ENCODE measurements around the gene LONP1.
"Not testable (repeated sequence)": the region's sequence is repeated elsewhere in the genome, so short reads cannot be mapped to it uniquely, and the experiment has no call there.

Gene LONP1

GRCh38 chr19:5719961-5720790, at the start of gene LONP1, which contains the start of gene CATSPERD:
Gene LONP1 (minus strand): TSS chr19:5720146. CDS start chr19:5720132, 14 bp downstream.
Gene CATSPERD (plus strand): TSS chr19:5720637. CDS start chr19:5720738, 101 bp downstream.
- H3K27ac ChIP-seq (ENCODE audit: low read depth, low read length), result peak within 1 kb of the TSS; percentile 72
- H3K9me3 ChIP-seq (ENCODE audit: control insufficient read depth in 1 of 2, low read length in 2 of 2), result no peaks in the 10 kb centered on the region
- peaks cover 18 to 19% of the 10 kb centered on the region in 2 donors for H3K4me1 ChIP-seq (ENCODE audit: control insufficient read depth in 1 of 2, insufficient read depth in 2 of 2, low read length in 2 of 2)
- no peaks in the 10 kb centered on the region for H3K27me3 ChIP-seq (ENCODE audit: control insufficient read depth in 1 of 2, insufficient read depth in 2 of 2, low read length in 2 of 2)
- H3K9ac ChIP-seq (ENCODE audit: low read depth in 1 of 2, low read length in 2 of 2), result peak within 1 kb of the TSS; percentile 68 to 82
- H3K4me3 ChIP-seq (ENCODE audit: low read depth in 1 of 2, low read length in 2 of 2), result peak within 1 kb of the TSS; percentile 69 to 91
- no peaks in the 10 kb centered on the region for H3K36me3 ChIP-seq (ENCODE audit: control insufficient read depth in 1 of 2, insufficient read depth in 2 of 2, low read length in 2 of 2)

GRCh38 chr19:5767949-5768348, 48.0 kb upstream of the LONP1 start:
- no peaks in the 10 kb centered on the region for H3K4me1 ChIP-seq (ENCODE audit: control insufficient read depth in 1 of 2, insufficient read depth in 2 of 2, low read length in 2 of 2)
- no peaks in the 10 kb centered on the region for H3K36me3 ChIP-seq (ENCODE audit: control insufficient read depth in 1 of 2, insufficient read depth in 2 of 2, low read length in 2 of 2)
- no peaks in the 10 kb centered on the region for H3K27me3 ChIP-seq (ENCODE audit: control insufficient read depth in 1 of 2, insufficient read depth in 2 of 2, low read length in 2 of 2)
- no peak overlapping the region for H3K4me3 ChIP-seq (ENCODE audit: low read depth in 1 of 2, low read length in 2 of 2)
- H3K9me3 ChIP-seq (ENCODE audit: control insufficient read depth in 1 of 2, low read length in 2 of 2), result no peaks in the 10 kb centered on the region
- no peak overlapping the region for H3K27ac ChIP-seq (ENCODE audit: low read depth, low read length)
- H3K9ac ChIP-seq (ENCODE audit: low read depth in 1 of 2, low read length in 2 of 2), result no peak overlapping the region

- no peak overlapping the region for H3K27ac ChIP-seq (ENCODE audit: low read depth, low read length)
- H3K36me3 ChIP-seq (ENCODE audit: control insufficient read depth in 1 of 2, insufficient read depth in 2 of 2, low read length in 2 of 2), result no peaks in the 10 kb centered on the region
- no peak overlapping the region for H3K9ac ChIP-seq (ENCODE audit: low read depth in 1 of 2, low read length in 2 of 2)
- H3K27me3 ChIP-seq (ENCODE audit: control insufficient read depth in 1 of 2, insufficient read depth in 2 of 2, low read length in 2 of 2), result no peaks in the 10 kb centered on the region
- no peaks in the 10 kb centered on the region for H3K9me3 ChIP-seq (ENCODE audit: control insufficient read depth in 1 of 2, low read length in 2 of 2)
- H3K4me3 ChIP-seq (ENCODE audit: low read depth in 1 of 2, low read length in 2 of 2), result no peak overlapping the region
- no peaks in the 10 kb centered on the region for H3K4me1 ChIP-seq (ENCODE audit: control insufficient read depth in 1 of 2, insufficient read depth in 2 of 2, low read length in 2 of 2)
These were observed 45.3 kb upstream of the LONP1 start for GRCh38 chr19:5765220-5765619.

- no peak overlapping the region for H3K4me3 ChIP-seq (ENCODE audit: low read depth in 1 of 2, low read length in 2 of 2)
- no peaks in the 10 kb centered on the region for H3K9me3 ChIP-seq (ENCODE audit: control insufficient read depth in 1 of 2, low read length in 2 of 2)
- H3K27ac ChIP-seq (ENCODE audit: low read depth, low read length), result no peak overlapping the region
- no peaks in the 10 kb centered on the region for H3K27me3 ChIP-seq (ENCODE audit: control insufficient read depth in 1 of 2, insufficient read depth in 2 of 2, low read length in 2 of 2)
- H3K9ac ChIP-seq (ENCODE audit: low read depth in 1 of 2, low read length in 2 of 2), result no peak overlapping the region
- no peaks in the 10 kb centered on the region for H3K36me3 ChIP-seq (ENCODE audit: control insufficient read depth in 1 of 2, insufficient read depth in 2 of 2, low read length in 2 of 2)
- H3K4me1 ChIP-seq (ENCODE audit: control insufficient read depth in 1 of 2, insufficient read depth in 2 of 2, low read length in 2 of 2), result no peaks in the 10 kb centered on the region
These were observed 42.8 kb upstream of the LONP1 start for GRCh38 chr19:5762608-5763217.

GRCh38 chr19:5753743-5754142, 33.8 kb upstream of the LONP1 start:
- H3K36me3 ChIP-seq (ENCODE audit: control insufficient read depth in 1 of 2, insufficient read depth in 2 of 2, low read length in 2 of 2), result no peaks in the 10 kb centered on the region
- H3K4me1 ChIP-seq (ENCODE audit: control insufficient read depth in 1 of 2, insufficient read depth in 2 of 2, low read length in 2 of 2), result no peaks in the 10 kb centered on the region

GRCh38 chr19:5751709-5752108, 31.8 kb upstream of the LONP1 start:
- H3K27ac ChIP-seq (ENCODE audit: low read depth, low read length), result no peak overlapping the region
- H3K36me3 ChIP-seq (ENCODE audit: control insufficient read depth in 1 of 2, insufficient read depth in 2 of 2, low read length in 2 of 2), result no peaks in the 10 kb centered on the region
- H3K4me1 ChIP-seq (ENCODE audit: control insufficient read depth in 1 of 2, insufficient read depth in 2 of 2, low read length in 2 of 2), result no peaks in the 10 kb centered on the region
- H3K9ac ChIP-seq (ENCODE audit: low read depth in 1 of 2, low read length in 2 of 2), result no peak overlapping the region
- no peaks in the 10 kb centered on the region for H3K9me3 ChIP-seq (ENCODE audit: control insufficient read depth in 1 of 2, low read length in 2 of 2)
- H3K27me3 ChIP-seq (ENCODE audit: control insufficient read depth in 1 of 2, insufficient read depth in 2 of 2, low read length in 2 of 2), result no peaks in the 10 kb centered on the region
- no peak overlapping the region for H3K4me3 ChIP-seq (ENCODE audit: low read depth in 1 of 2, low read length in 2 of 2)

More at GRCh38 chr19:5753743-5754142, 33.8 kb upstream of the LONP1 start:
- H3K27ac ChIP-seq (ENCODE audit: low read depth, low read length), result no peak overlapping the region
- H3K27me3 ChIP-seq (ENCODE audit: control insufficient read depth in 1 of 2, insufficient read depth in 2 of 2, low read length in 2 of 2), result no peaks in the 10 kb centered on the region
- H3K4me3 ChIP-seq (ENCODE audit: low read depth in 1 of 2, low read length in 2 of 2), result no peak overlapping the region
- H3K9me3 ChIP-seq (ENCODE audit: control insufficient read depth in 1 of 2, low read length in 2 of 2), result no peaks in the 10 kb centered on the region
- H3K9ac ChIP-seq (ENCODE audit: low read depth in 1 of 2, low read length in 2 of 2), result no peak overlapping the region

GRCh38 chr19:5749505-5749904, 29.6 kb upstream of the LONP1 start:
- Histone ChIP-seq H3K9ac (ENCODE audit: low read depth in 1 of 2, low read length in 2 of 2) (no peak overlapping the region), H3K36me3 (ENCODE audit: control insufficient read depth in 1 of 2, insufficient read depth in 2 of 2, low read length in 2 of 2) (no peaks in the 10 kb centered on the region), H3K27me3 (ENCODE audit: control insufficient read depth in 1 of 2, insufficient read depth in 2 of 2, low read length in 2 of 2) (no peaks in the 10 kb centered on the region), H3K4me1 (ENCODE audit: control insufficient read depth in 1 of 2, insufficient read depth in 2 of 2, low read length in 2 of 2) (no peaks in the 10 kb centered on the region), H3K4me3 (ENCODE audit: low read depth in 1 of 2, low read length in 2 of 2) (no peak overlapping the region), H3K9me3 (ENCODE audit: control insufficient read depth in 1 of 2, low read length in 2 of 2) (no peaks in the 10 kb centered on the region), H3K27ac (ENCODE audit: low read depth, low read length) (no peak overlapping the region)

- not testable (repeated sequence) for H3K4me3 ChIP-seq (ENCODE audit: low read depth in 1 of 2, low read length in 2 of 2); H3K27ac ChIP-seq (ENCODE audit: low read depth, low read length); H3K4me1 ChIP-seq (ENCODE audit: control insufficient read depth in 1 of 2, insufficient read depth in 2 of 2, low read length in 2 of 2); H3K27me3 ChIP-seq (ENCODE audit: control insufficient read depth in 1 of 2, insufficient read depth in 2 of 2, low read length in 2 of 2); H3K36me3 ChIP-seq (ENCODE audit: control insufficient read depth in 1 of 2, insufficient read depth in 2 of 2, low read length in 2 of 2); H3K9ac ChIP-seq (ENCODE audit: low read depth in 1 of 2, low read length in 2 of 2); H3K9me3 ChIP-seq (ENCODE audit: control insufficient read depth in 1 of 2, low read length in 2 of 2)
These were observed 29.0 kb upstream of the LONP1 start for GRCh38 chr19:5748920-5749319.

GRCh38 chr19:5744999-5745398, 25.1 kb upstream of the LONP1 start:
- not testable (repeated sequence) for H3K9me3 ChIP-seq (ENCODE audit: control insufficient read depth in 1 of 2, low read length in 2 of 2); H3K4me1 ChIP-seq (ENCODE audit: control insufficient read depth in 1 of 2, insufficient read depth in 2 of 2, low read length in 2 of 2); H3K9ac ChIP-seq (ENCODE audit: low read depth in 1 of 2, low read length in 2 of 2); H3K4me3 ChIP-seq (ENCODE audit: low read depth in 1 of 2, low read length in 2 of 2); H3K36me3 ChIP-seq (ENCODE audit: control insufficient read depth in 1 of 2, insufficient read depth in 2 of 2, low read length in 2 of 2); H3K27me3 ChIP-seq (ENCODE audit: control insufficient read depth in 1 of 2, insufficient read depth in 2 of 2, low read length in 2 of 2); H3K27ac ChIP-seq (ENCODE audit: low read depth, low read length)

- Histone ChIP-seq H3K9ac (ENCODE audit: low read depth in 1 of 2, low read length in 2 of 2) (no peak overlapping the region), H3K27ac (ENCODE audit: low read depth, low read length) (no peak overlapping the region), H3K4me1 (ENCODE audit: control insufficient read depth in 1 of 2, insufficient read depth in 2 of 2, low read length in 2 of 2) (no peaks in the 10 kb centered on the region), H3K36me3 (ENCODE audit: control insufficient read depth in 1 of 2, insufficient read depth in 2 of 2, low read length in 2 of 2) (no peaks in the 10 kb centered on the region), H3K9me3 (ENCODE audit: control insufficient read depth in 1 of 2, low read length in 2 of 2) (no peaks in the 10 kb centered on the region), H3K4me3 (ENCODE audit: low read depth in 1 of 2, low read length in 2 of 2) (no peak overlapping the region), H3K27me3 (ENCODE audit: control insufficient read depth in 1 of 2, insufficient read depth in 2 of 2, low read length in 2 of 2) (no peaks in the 10 kb centered on the region)
These were observed 23.7 kb upstream of the LONP1 start for GRCh38 chr19:5743630-5744029.
